Measurements from ENCODE around the gene CDCP2. TPM values are rescaled to one million over a fixed set of nuclear protein-coding genes. Genes with fewer than 3 reads are reported as not detected.
A peak's percentile ranks its signal among the peaks of the same experiment; 100 is the strongest.

The CDCP2 gene
- total RNA-seq, 1 donor from 2014 or later = 0.17 TPM

GRCh38 chr1:54136269-54136896 is 16.4 kb downstream of the CDCP2 start:
- DNase-seq = no peak

GRCh38 chr1:54135436-54136120 is 17.2 kb downstream of the CDCP2 start:
- DNase-seq = peak; percentile 63

GRCh38 chr1:54134295-54134694 is 18.5 kb downstream of the CDCP2 start:
- no peak for DNase-seq

- no peak for DNase-seq
Observed at GRCh38 chr1:54132495-54132894, 20.3 kb downstream of the CDCP2 start.

- DNase-seq = no peak
Observed at GRCh38 chr1:54131419-54131818, 21.4 kb downstream of the CDCP2 start.

DNA sequence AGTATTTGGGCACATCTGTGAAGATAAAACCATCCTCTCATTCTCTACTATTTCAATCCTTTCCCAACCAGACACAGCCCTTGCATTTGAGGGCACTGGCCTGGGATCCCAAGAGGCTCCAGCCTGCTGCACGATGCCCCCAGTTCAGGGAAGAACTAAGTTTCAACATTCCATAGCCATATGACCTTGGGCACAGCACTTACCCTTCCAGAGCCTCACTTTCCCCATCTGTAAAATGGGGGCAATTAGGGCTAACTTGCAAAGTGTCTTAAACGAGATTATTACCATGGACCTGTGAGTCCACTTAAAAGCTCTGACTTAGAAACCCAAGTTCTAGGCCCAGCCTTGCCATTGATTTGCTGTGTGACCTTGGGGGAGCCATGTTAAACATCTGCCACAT is 22.9 kb downstream of the CDCP2 start:
- no peak for DNase-seq

GRCh38 chr1:54127594-54128300 is 25.1 kb downstream of the CDCP2 start:
- no peak for DNase-seq

DNA sequence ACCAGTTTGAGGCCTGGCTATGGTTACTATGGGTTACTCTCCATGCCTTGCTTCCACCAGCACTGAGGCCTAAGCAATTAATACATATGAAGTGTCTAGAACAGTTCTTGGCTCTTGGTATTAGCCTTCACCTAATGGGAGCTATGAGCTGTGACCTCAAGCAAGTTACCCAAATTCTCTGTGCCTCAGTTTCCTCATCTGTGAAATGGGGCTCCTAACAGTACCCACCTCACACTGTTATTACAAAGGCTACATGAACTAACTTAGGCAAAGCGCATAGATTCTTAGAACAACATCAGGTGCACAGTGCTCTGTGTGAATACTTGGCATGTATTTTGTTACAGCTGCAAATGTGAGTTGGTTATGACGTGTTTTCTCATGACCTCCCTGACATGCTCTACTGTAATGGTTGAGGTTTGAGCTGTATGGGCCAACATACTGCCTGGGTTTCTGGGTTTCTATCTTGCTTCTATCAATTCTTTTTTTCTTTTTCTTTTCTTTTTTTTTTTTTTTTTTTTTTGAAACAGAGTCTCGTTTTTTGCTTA is 26.5 kb downstream of the CDCP2 start:
- DNase-seq = no peak

GRCh38 chr1:54125386-54126070 is 27.3 kb downstream of the CDCP2 start:
- peak; percentile 70 for DNase-seq

- no peak for DNase-seq
Observed at GRCh38 chr1:54124906-54125305, 27.9 kb downstream of the CDCP2 start.

DNA sequence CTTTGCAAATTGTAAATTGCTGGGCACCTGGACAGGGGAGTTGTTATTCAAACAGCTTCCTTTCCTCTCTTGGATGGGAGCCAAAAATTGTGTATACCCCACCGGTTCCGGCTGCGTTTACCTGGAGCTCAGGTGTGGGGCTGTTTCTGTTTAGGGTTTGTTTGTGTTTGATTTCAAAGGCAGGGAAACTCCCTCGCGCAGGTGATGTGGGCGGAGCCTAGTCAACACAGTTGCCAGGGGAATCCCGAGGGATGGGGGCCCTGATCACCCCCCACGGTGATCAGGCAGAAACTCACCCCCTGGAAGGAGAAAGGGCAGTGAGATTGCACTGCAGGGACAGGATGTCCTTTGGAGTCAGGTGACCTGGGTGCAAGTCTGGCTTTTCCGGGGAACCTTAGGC is 28.3 kb downstream of the CDCP2 start:
- DNase-seq = no peak

- no peak for DNase-seq
Observed at GRCh38 chr1:54122992-54123391, 29.8 kb downstream of the CDCP2 start.

- no peak for DNase-seq
Observed at GRCh38 chr1:54122135-54122751, 30.6 kb downstream of the CDCP2 start.

- DNase-seq = peak; percentile 83
Observed at GRCh38 chr1:54121482-54122134, 31.2 kb downstream of the CDCP2 start.

- no peak for DNase-seq
Observed at GRCh38 chr1:54120698-54121481, 31.9 kb downstream of the CDCP2 start.

DNA sequence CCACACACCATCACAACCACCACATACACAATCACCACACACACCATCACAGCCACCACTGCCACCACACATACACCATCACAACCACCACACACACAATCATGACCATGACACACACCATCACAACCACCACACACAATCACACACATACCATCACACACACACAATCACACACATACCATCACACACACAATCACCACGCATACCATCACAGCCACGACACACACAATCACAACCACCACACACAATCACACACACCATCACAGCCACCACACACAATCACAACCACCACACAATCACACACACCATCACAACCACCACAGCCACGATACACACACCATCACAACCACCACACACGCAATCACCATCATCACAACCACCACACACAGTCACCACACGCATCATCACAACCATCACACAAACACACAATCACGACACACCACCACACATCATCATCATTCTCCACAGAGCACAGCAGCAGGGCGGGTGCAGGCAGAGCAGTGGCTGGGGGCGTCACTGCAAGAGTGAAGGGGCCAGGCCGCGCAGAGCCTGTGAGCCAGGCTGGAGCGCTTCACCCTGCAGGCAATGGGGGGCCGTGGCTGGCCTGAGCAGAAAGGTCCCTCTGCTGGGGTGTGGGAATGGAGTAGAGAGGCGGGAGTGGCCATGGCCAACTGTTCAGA is 32.6 kb downstream of the CDCP2 start:
- DNase-seq = no peak

DNA sequence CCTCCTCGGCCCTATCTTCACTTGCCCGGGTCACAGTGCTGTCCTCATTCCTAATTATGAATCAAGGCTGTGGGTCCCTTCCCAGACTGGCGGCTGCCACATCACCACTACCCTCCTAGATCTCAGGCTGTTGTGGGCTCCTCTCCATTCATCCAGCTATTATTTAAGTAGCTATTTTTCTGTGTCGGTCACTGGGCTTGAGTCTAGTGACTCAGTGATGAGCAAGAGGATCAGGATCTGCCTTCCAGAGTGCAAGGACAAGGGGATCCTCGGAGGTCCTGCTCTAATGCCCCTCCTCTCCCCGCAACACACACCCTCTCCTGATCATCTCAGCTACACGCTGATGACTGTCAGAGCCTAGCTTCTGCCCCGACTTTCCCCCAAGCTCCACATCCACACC is 34.1 kb downstream of the CDCP2 start:
- no peak for DNase-seq

GRCh38 chr1:54117815-54118563 is 34.8 kb downstream of the CDCP2 start:
- no peak for DNase-seq

GRCh38 chr1:54115520-54115919 is 37.3 kb downstream of the CDCP2 start:
- DNase-seq = no peak

DNA sequence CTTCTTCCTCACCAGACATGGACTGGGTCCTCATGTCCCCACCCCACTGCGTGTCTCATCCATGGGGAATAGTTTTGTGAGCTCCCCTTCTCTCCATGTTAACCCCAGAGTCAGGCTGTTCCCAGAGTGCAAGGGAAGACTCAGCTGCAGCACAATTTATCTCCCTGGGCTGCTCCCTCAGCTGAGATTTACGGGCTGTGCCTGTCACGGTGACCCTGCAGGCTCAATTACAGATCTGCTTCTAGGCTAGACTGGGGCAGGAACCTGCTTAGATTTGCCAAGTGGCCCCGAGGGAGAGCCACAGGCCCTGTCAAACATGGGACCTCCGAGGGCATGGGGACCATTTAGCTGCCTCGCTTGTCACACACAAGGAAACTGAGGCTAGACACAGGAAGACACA is 37.8 kb downstream of the CDCP2 start:
- no peak for DNase-seq

Data from dermis blood vessel endothelial cell (primary cell).